ENCODE results near the gene LRRC34. TPM values are rescaled to one million over a fixed set of nuclear protein-coding genes. Genes with fewer than 3 reads are reported as not detected.

Gene LRRC34
- total and polyA plus RNA-seq, 9 of the 15 experiments (the other 6 are each of a cell fraction or from before 2014, with no cell fraction given): 0.17 to 0.30 TPM; not detected in 7

DNA sequence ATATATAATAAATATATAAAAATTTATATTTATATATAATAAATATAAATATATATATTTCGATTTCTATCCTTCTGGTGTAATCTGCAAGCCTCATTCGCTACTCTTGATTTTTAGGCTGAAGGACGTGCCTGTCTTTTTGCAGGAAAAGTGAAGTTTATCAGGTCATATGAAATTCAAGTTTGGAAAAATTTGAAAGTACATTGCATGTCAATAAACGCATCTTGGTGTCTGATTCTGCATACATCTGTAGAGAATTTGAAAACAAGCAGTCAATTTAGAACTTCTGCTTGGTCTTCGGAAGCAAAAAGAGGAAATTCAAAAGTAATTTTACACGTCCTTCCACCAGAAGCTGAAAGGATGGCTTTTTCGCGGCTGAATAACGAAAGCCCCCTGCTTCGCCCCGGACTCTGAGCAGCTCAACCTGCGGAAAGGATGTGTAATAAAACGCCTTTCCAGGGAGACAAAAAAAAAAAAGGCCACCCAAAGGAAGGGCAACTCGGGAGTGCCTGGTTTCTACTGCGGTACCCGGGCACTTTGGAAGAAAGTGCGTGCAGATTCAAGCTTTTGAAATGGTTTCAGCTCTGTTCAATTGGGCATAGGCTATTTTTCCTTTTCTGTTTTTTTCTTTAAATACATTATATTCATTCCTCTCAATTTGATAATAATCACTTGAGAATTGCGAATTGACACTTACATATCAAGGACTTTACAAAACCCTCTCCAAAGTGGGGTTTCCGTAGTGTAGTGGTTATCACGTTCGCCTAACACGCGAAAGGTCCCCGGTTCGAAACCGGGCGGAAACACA is 41.0 kb downstream of the LRRC34 start (continued):
- TF ChIP-seq NFIC (IDR thresholded peaks at IDR 0.05) (peak; percentile 65; the same call in 1 of the 2 replicates), TEAD4 (IDR thresholded peaks at IDR 0.05; ENCODE audit: low read length) (peak; percentile 84), TEAD4 (CRISPR knock-in tag; IDR thresholded peaks at IDR 0.05; ENCODE audit: borderline replicate concordance) (no peak), MAFK (IDR thresholded peaks at IDR 0.05; ENCODE audit: low read length) (no peak), ESRRA (IDR thresholded peaks at IDR 0.05; ENCODE audit: borderline replicate concordance, low read depth) (peak; percentile 8; the same call in 1 of the 2 replicates), HNRNPLL (IDR thresholded peaks at IDR 0.05; ENCODE audit: low read depth, low read length, poor library complexity, severe bottlenecking) (peak; percentile 55), RHOXF2B (CRISPR knock-in tag; conservative IDR thresholded peaks at IDR 0.05) (0 out of 2 replicates have a peak, but pooled peaks have one; percentile 10), GATA2 (CRISPR knock-in tag; IDR thresholded peaks at IDR 0.05) (peak; percentile 85), C11orf30 (IDR thresholded peaks at IDR 0.05; ENCODE audit: low read depth) (no peak), MEF2D (tag; conservative IDR thresholded peaks at IDR 0.05; ENCODE audit: low read depth) (no peak), ZNF197 (CRISPR knock-in tag; IDR thresholded peaks at IDR 0.05; ENCODE audit: low read depth) (0 out of 2 replicates have a peak, but pooled peaks have one; percentile 32), POLR2G (IDR thresholded peaks at IDR 0.05; ENCODE audit: low read depth, low read length) (peak; percentile 51; the same call in 1 of the 2 replicates), ETV6 (IDR thresholded peaks at IDR 0.05; ENCODE audit: borderline replicate concordance in 1 of 2, low read depth in 2 of 2, low read length in 1 of 2) (0 out of 4 replicates have a peak, but pooled peaks of 1 of the 2 experiments have one; percentile 15), ETV6 (CRISPR knock-in tag; IDR thresholded peaks at IDR 0.05; ENCODE audit: borderline replicate concordance) (no peak), ZBTB7A (IDR thresholded peaks at IDR 0.05; ENCODE audit: borderline replicate concordance, control insufficient read depth, low read depth, low read length) (no peak; the same call in 1 of the 2 replicates), SIN3B (IDR thresholded peaks at IDR 0.05; ENCODE audit: low read depth) (no peak), ZC3H11A (IDR thresholded peaks at IDR 0.05; ENCODE audit: low read depth, low read length) (no peak)
- TF ChIP-seq, protein P1, sequence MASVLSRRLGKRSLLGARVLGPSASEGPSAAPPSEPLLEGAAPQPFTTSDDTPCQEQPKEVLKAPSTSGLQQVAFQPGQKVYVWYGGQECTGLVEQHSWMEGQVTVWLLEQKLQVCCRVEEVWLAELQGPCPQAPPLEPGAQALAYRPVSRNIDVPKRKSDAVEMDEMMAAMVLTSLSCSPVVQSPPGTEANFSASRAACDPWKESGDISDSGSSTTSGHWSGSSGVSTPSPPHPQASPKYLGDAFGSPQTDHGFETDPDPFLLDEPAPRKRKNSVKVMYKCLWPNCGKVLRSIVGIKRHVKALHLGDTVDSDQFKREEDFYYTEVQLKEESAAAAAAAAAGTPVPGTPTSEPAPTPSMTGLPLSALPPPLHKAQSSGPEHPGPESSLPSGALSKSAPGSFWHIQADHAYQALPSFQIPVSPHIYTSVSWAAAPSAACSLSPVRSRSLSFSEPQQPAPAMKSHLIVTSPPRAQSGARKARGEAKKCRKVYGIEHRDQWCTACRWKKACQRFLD (CRISPR knock-in tag; IDR thresholded peaks at IDR 0.05): no peak
- TF ChIP-seq, protein P2, sequence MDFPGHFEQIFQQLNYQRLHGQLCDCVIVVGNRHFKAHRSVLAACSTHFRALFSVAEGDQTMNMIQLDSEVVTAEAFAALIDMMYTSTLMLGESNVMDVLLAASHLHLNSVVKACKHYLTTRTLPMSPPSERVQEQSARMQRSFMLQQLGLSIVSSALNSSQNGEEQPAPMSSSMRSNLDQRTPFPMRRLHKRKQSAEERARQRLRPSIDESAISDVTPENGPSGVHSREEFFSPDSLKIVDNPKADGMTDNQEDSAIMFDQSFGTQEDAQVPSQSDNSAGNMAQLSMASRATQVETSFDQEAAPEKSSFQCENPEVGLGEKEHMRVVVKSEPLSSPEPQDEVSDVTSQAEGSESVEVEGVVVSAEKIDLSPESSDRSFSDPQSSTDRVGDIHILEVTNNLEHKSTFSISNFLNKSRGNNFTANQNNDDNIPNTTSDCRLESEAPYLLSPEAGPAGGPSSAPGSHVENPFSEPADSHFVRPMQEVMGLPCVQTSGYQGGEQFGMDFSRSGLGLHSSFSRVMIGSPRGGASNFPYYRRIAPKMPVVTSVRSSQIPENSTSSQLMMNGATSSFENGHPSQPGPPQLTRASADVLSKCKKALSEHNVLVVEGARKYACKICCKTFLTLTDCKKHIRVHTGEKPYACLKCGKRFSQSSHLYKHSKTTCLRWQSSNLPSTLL (IDR thresholded peaks at IDR 0.05): peak; percentile 82; the same call in 1 of the 2 replicates
- TF ChIP-seq, protein P3, sequence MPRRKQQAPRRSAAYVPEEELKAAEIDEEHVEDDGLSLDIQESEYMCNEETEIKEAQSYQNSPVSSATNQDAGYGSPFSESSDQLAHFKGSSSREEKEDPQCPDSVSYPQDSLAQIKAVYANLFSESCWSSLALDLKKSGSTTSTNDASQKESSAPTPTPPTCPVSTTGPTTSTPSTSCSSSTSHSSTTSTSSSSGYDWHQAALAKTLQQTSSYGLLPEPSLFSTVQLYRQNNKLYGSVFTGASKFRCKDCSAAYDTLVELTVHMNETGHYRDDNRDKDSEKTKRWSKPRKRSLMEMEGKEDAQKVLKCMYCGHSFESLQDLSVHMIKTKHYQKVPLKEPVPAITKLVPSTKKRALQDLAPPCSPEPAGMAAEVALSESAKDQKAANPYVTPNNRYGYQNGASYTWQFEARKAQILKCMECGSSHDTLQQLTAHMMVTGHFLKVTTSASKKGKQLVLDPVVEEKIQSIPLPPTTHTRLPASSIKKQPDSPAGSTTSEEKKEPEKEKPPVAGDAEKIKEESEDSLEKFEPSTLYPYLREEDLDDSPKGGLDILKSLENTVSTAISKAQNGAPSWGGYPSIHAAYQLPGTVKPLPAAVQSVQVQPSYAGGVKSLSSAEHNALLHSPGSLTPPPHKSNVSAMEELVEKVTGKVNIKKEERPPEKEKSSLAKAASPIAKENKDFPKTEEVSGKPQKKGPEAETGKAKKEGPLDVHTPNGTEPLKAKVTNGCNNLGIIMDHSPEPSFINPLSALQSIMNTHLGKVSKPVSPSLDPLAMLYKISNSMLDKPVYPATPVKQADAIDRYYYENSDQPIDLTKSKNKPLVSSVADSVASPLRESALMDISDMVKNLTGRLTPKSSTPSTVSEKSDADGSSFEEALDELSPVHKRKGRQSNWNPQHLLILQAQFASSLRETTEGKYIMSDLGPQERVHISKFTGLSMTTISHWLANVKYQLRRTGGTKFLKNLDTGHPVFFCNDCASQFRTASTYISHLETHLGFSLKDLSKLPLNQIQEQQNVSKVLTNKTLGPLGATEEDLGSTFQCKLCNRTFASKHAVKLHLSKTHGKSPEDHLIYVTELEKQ (CRISPR knock-in tag; IDR thresholded peaks at IDR 0.05): no peak
